Measurements from ENCODE around the gene CDK5RAP3.

CDK5RAP3 gene

GRCh38 chr17:47957591-47958490 is 13.1 kb upstream of the CDK5RAP3 start, which contains the start of gene PRR15L:
Gene PRR15L, minus strand, starts transcription at chr17:47957883. Its CDS starts 4,649 bp downstream, at chr17:47953234.
- no peak for TF ChIP-seq CTCF (IDR thresholded peaks at IDR 0.05; ENCODE audit: unreplicated experiment in 3 of 3)
- no peaks in the 10 kb centered on the region for H3K36me3 Mint-ChIP-seq (ENCODE audit: low read depth)
- peaks cover 34% of the 10 kb centered on the region for H3K4me1 Mint-ChIP-seq
- peak within 1 kb of the TSS; percentile 85 to 92 (median 86) for H3K27ac Mint-ChIP-seq
- H3K4me3 Mint-ChIP-seq = peak within 1 kb of the TSS; percentile 76 to 81 (median 76)
- peaks cover 9% of the 10 kb centered on the region for H3K27me3 Mint-ChIP-seq (ENCODE audit: low read depth)
- no peaks in the 10 kb centered on the region for H3K9me3 Mint-ChIP-seq

DNA sequence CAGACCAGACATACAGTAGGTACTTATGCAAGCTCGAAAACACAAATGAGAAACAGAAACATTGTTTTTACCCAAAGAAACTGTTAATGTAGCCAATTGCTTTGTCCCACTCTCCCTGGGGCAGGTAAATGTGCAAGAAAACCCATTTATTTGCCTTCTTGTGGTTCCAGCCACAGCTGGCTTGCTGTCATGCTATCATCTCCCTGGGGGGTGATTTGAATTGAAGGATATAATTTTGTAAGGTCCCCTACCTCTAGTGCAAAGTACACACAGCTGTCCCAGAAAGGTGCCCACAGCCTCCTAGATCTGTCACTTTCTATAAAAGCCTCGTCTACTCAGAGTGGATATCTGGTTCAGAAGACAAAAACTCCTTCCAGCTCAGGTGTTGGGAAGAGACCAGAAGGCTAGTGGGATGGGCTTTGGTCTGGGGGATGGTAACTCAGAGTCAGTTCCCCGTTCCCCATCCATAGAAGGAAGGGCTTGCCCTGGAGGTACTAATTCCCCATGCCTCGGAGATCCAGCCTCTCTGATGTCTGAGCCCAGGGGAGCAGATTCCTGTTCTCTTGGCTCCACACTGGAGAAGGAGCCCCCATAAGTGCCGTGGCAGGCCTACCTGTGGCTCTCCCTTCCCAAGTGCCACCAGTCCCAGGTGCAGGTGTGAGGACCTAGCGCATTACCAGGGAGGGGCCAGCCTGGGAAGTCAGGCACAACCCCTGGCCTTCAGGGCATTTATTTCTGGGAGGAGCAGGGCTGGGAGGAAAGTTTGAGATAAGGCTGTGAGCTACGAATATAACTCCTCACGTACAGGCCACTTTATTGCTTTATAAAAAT is 10.9 kb upstream of the CDK5RAP3 start:
- H3K4me3 Mint-ChIP-seq = no peak overlapping the region

GRCh38 chr17:47961406-47961805 is 9.5 kb upstream of the CDK5RAP3 start:
- Mint-ChIP-seq H3K27ac (peak overlapping the region in 1 of 3 experiments; percentile 22), H3K9me3 (no peaks in the 10 kb centered on the region), H3K4me1 (peaks cover 34% of the 10 kb centered on the region), H3K27me3 (ENCODE audit: low read depth) (peaks cover 16% of the 10 kb centered on the region), H3K4me3 (no peak overlapping the region), H3K36me3 (ENCODE audit: low read depth) (no peaks in the 10 kb centered on the region)
- TF ChIP-seq CTCF (IDR thresholded peaks at IDR 0.05; ENCODE audit: unreplicated experiment in 3 of 3) = no peak

More for the DNA sequence above, 10.9 kb upstream of the CDK5RAP3 start:
- no peaks in the 10 kb centered on the region for H3K36me3 Mint-ChIP-seq (ENCODE audit: low read depth)
- H3K27ac Mint-ChIP-seq = peak overlapping the region; percentile 33 to 77 (median 38)
- peaks cover 29% of the 10 kb centered on the region for H3K4me1 Mint-ChIP-seq
- no peak for TF ChIP-seq CTCF (IDR thresholded peaks at IDR 0.05; ENCODE audit: unreplicated experiment in 3 of 3)
- no peaks in the 10 kb centered on the region for H3K9me3 Mint-ChIP-seq
- H3K27me3 Mint-ChIP-seq (ENCODE audit: low read depth) = peaks cover 16% of the 10 kb centered on the region

DNA sequence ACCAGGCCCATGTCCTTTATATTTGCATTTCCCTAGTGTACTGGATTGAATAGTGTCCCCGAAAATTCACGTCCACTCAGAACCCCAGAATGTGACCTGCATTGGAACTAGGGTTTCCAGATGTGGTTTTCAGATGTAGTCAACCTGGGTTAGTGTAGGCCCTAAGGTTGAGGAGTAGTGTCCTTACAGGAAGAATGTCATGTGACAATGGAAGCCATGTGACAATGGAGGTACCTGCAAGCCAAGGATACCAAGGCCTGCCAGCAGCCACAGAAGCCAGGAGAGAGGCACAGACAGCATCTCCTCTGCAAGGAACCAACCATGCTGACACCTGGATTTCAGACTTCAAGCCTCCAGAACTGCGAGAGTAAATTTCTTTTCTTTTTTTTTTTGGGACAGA is 8.0 kb upstream of the CDK5RAP3 start:
- Mint-ChIP-seq H3K36me3 (ENCODE audit: low read depth) (no peaks in the 10 kb centered on the region), H3K27me3 (ENCODE audit: low read depth) (peaks cover 16% of the 10 kb centered on the region)

GRCh38 chr17:47964856-47965255 is 6.1 kb upstream of the CDK5RAP3 start:
- Mint-ChIP-seq H3K9me3 (no peaks in the 10 kb centered on the region), H3K4me3 (no peak overlapping the region), H3K4me1 (peaks cover 13% of the 10 kb centered on the region), H3K27me3 (ENCODE audit: low read depth) (peaks cover 12% of the 10 kb centered on the region), H3K36me3 (ENCODE audit: low read depth) (no peaks in the 10 kb centered on the region), H3K27ac (peak overlapping the region in 2 of 3 experiments; percentile 49 to 76)
- no peak for TF ChIP-seq CTCF (IDR thresholded peaks at IDR 0.05; ENCODE audit: unreplicated experiment in 3 of 3)

More for the DNA sequence above, 8.0 kb upstream of the CDK5RAP3 start:
- H3K9me3 Mint-ChIP-seq = no peaks in the 10 kb centered on the region
- H3K4me1 Mint-ChIP-seq = peaks cover 25% of the 10 kb centered on the region
- no peak overlapping the region for H3K4me3 Mint-ChIP-seq
- no peak overlapping the region for H3K27ac Mint-ChIP-seq
- no peak for TF ChIP-seq CTCF (IDR thresholded peaks at IDR 0.05; ENCODE audit: unreplicated experiment in 3 of 3)

Data from nephron (organoid).